Fibroblast of villous mesenchyme (primary cell): ENCODE results near the gene SGMS1. TPM values are rescaled to one million over a fixed set of nuclear protein-coding genes. Genes with fewer than 3 reads are reported as not detected.
"Not testable (repeated sequence)": the region's sequence is repeated elsewhere in the genome, so short reads cannot be mapped to it uniquely, and the experiment has no call there.

Experiments used
- DNase-seq: peaks from one replicate; pipeline ENCODE4 v3.0.0-alpha.2; 2010; ENCODE audit warnings: low read depth
- H3K4me3 ChIP-seq: 2 replicates; pipeline ENCODE4 v1.5.1; 2011; ENCODE audit warnings: low read depth, mild to moderate bottlenecking, low read length
- total RNA-seq: library from RNA; depleted of rRNA; stranded (reverse); fragments of >200 nt; gene quantifications from 2 replicates; pipeline ENCODE4 v1.2.3, GENCODE V29; 2012
- TF ChIP-seq, protein P1 (sequence below): IDR thresholded peaks from 2 replicates; pipeline ENCODE4 v1.5.1; 2012; ENCODE audit warnings: low read depth, mild to moderate bottlenecking, low read length; ENCODE audit not compliant: insufficient read depth

Gene SGMS1
- total RNA-seq, 1 donor: 57.9 TPM

DNA sequence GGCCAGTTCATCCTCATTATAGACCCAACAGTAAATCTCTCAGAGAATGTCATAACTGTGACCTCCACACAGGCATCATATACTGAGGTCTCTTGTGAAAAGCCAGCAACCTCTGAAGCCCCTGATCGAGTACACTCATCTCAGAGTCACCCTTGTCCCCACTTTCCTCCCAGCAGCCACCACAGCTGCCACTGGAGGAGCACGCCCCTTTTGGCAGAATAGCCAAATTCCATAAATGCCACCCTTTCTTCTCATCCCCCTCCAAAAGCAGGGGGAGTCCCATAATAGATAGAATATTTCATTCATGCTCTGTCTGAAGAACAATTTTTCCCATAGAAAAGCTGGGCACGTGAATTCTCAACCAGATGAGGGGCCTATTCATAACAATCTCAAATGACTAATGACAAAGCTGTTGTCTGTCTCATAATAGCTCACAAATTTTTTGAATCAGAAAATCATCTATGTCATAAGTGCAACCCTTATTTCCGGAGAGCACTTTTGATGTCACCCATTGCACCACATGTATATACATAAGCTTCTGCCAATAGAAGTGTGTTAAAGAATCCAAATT, 47.4 kb downstream of the SGMS1 start:
- H3K4me3 ChIP-seq: no peak overlapping the region
- TF ChIP-seq, protein P1, sequence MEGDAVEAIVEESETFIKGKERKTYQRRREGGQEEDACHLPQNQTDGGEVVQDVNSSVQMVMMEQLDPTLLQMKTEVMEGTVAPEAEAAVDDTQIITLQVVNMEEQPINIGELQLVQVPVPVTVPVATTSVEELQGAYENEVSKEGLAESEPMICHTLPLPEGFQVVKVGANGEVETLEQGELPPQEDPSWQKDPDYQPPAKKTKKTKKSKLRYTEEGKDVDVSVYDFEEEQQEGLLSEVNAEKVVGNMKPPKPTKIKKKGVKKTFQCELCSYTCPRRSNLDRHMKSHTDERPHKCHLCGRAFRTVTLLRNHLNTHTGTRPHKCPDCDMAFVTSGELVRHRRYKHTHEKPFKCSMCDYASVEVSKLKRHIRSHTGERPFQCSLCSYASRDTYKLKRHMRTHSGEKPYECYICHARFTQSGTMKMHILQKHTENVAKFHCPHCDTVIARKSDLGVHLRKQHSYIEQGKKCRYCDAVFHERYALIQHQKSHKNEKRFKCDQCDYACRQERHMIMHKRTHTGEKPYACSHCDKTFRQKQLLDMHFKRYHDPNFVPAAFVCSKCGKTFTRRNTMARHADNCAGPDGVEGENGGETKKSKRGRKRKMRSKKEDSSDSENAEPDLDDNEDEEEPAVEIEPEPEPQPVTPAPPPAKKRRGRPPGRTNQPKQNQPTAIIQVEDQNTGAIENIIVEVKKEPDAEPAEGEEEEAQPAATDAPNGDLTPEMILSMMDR: no peak

GRCh38 chr10:50575477-50576244, 48.1 kb downstream of the SGMS1 start:
- DNase-seq: no peak
- TF ChIP-seq, protein P1: no peak
- no peak overlapping the region for H3K4me3 ChIP-seq

More for the DNA sequence above, 47.4 kb downstream of the SGMS1 start:
- DNase-seq: no peak

- no peak overlapping the region for H3K4me3 ChIP-seq
- no peak for DNase-seq
- TF ChIP-seq, protein P1: no peak
These were observed 48.8 kb downstream of the SGMS1 start for GRCh38 chr10:50574931-50575330.

DNA sequence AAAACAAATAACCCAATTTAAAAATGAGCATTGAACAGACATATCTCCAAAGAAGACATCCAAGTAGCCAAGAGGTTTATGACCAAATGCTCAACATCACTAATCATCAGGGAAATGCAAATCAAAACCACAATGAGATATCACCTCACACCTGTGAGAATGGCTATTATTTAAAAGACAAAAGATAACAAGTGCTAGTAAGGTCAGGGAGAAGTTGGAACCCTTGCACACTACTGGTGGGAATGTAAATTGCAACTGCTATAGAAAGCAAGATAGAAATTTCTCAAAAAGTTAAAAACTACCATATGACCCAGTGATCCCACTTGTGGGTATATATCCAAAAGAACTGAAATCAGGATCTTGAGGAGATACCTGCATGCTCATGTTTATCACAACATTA, 49.5 kb downstream of the SGMS1 start:
- H3K4me3 ChIP-seq: no peak overlapping the region
- DNase-seq: no peak
- TF ChIP-seq, protein P1: peak; percentile 42

DNA sequence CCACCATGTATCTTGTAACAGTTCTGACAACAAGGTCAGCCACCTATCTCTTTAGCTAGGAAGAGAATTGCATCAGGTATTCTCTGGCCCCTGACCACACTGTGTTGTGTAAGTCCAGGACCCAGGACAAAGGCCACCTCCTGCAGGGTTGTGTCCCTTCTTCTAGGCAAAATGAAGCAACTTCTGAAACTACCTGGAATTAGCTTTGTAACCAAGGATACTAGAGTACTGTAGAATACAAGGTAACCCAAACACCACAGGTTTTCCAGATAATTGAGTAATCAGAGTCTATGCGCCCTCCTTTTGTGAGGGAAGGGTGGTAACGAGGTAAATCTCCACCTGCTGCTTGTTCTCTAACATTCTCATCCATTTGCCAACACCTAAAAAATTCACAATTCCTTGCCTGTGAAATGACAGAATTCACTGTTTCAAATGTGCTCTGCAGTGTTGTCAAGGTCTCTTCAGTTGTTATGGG, 51.7 kb downstream of the SGMS1 start:
- TF ChIP-seq, protein P1: no peak
- DNase-seq: no peak
- no peak overlapping the region for H3K4me3 ChIP-seq

DNA sequence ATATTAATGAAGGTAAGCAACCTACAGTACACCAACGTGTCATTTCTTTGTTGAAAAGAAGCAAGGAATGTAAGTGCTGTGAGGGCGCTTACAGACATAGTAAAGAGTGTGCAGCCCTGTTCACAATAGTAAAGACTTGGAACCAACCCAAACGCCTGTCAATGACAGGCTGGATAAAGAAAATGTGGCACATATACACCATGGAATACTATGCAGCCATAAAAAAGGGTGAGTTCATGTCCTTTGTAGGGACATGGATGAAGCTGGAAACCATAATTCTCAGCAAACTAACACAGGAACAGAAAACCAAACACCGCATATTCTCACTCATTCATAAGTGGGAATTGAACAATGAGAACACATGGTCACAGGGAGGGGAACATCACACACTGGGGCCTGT, 55.0 kb downstream of the SGMS1 start:
- H3K4me3 ChIP-seq, DNase-seq: not testable (repeated sequence)

DNA sequence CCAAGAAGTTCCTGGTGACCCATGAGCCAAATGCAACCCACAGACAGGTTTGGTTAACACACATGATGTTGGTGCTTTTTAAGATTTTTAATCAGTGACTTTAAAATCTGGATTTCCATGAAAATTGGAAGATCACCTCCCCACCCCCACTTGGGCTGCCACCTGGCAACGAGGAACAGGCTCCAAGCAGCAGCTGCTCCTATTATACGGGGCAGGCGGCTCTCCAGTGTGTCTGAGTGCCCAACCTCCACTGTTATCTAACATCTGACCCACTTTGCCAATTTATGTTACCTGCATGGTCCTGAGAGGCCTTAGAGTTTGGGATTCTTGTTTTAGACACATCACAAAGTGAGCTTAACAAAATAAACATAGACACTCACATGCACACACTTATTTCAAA, 56.4 kb downstream of the SGMS1 start:
- no peak for DNase-seq
- no peak overlapping the region for H3K4me3 ChIP-seq
- TF ChIP-seq, protein P1: no peak
